HCT116 (cell line): ENCODE measurements around the gene TLE3. TPM values are rescaled to one million over a fixed set of nuclear protein-coding genes. Genes with fewer than 3 reads are reported as not detected.
A peak's percentile ranks its signal among the peaks of the same experiment; 100 is the strongest.

Experiments used
- ATAC-seq: fragments of 200-7000 bp; cut with Tn5 transposase; 2 replicates; pipeline ENCODE4 v1.9.1; 2020; ENCODE audit warnings: mild to moderate bottlenecking, moderate library complexity
- BruUV-seq: library from RNA; stranded (reverse); fragments of 400-500 nt; replicated peaks from 2 replicates; lab custom pipeline; 2021; lab: Mats Ljungman, UMichigan
- CTCF ChIA-PET: fragments of 300-600 bp; sonication (Branson Sonifier 250); formaldehyde crosslinking; loops from one replicate; lab custom pipeline; 2021; ENCODE audit warnings: antibody characterized with exemption; lab: Charles Lee
- POLR2A ChIA-PET: fragments of 300-600, 350-600 bp; sonication (Branson Sonifier 250); formaldehyde crosslinking; loops from one replicate; lab custom pipeline; 2021; ENCODE audit warnings: antibody characterized with exemption; lab: Charles Lee
- RAD21 ChIA-PET, 2 experiments: fragments of 300-600 bp; sonication (Branson Sonifier 250); formaldehyde crosslinking; loops; one replicate each; lab custom pipeline; 2023; ENCODE audit warnings: low total read pairs in 2 of 2; ENCODE audit not compliant: uncharacterized antibody in 2 of 2, unreplicated experiment in 2 of 2, low non-redundant PET in 1 of 2; lab: Charles Lee
- DNase-seq: peaks from one replicate; pipeline ENCODE4 v3.0.0-alpha.2; 2010; ENCODE audit warnings: low read depth, low spot score
- H2AFZ ChIP-seq: fragments of 200-600 bp; shearing (Covaris generic), sonication (generic); 2 replicates; pipeline ENCODE4 v1.6.1; 2017; ENCODE audit warnings: low read depth, mixed run types, mixed read lengths, antibody characterized with exemption, low read length; ENCODE audit not compliant: poor library complexity, severe bottlenecking
- H3K27ac ChIP-seq: 2 replicates; pipeline ENCODE4 v1.5.1; 2012; ENCODE audit warnings: low read depth, low read length
- H3K27me3 ChIP-seq: fragments of 200-600 bp; sonication (generic); 2 replicates; pipeline ENCODE4 v1.6.1; 2016; ENCODE audit warnings: mixed run types, low read length, mixed read lengths; ENCODE audit not compliant: insufficient read depth
- H3K36me3 ChIP-seq, 2 experiments: fragments of 200-500 bp in 1 of 2; fragments of 200-600 bp in 1 of 2; sonication (Bioruptor generic) in 1 of 2; sonication (generic) in 1 of 2; 2 replicates each; pipeline versions ENCODE4 v1.5.1 to v1.6.1; 2014 to 2016; ENCODE audit warnings: low read length in 2 of 2, inconsistent platforms in 1 of 2, mixed read lengths in 1 of 2, mixed run types in 1 of 2; ENCODE audit not compliant: insufficient read depth in 2 of 2, control insufficient read depth in 1 of 2
- H3K4me1 ChIP-seq, 2 experiments: fragments of 200-600 bp in 1 of 2; sonication (generic) in 1 of 2; 2 replicates each; pipeline versions ENCODE4 v1.5.1 to v1.6.1; 2012 to 2017; ENCODE audit warnings: low read length in 2 of 2, inconsistent platforms in 1 of 2, mild to moderate bottlenecking in 1 of 2, mixed read lengths in 1 of 2, mixed run types in 1 of 2, moderate library complexity in 1 of 2; ENCODE audit not compliant: insufficient read depth in 2 of 2, control insufficient read depth in 1 of 2
- H3K4me2 ChIP-seq: fragments of 200-600 bp; sonication (generic); 2 replicates; pipeline ENCODE4 v1.6.1; 2017; ENCODE audit warnings: mixed run types, low read length, mixed read lengths
- H3K4me3 ChIP-seq, 2 experiments: fragments of 200-600 bp in 1 of 2; sonication (generic) in 1 of 2; replicated peaks in 1 of 2; 2 replicates each; pipeline ENCODE4 v1.5.1; 2011 to 2016; ENCODE audit warnings: low read length in 2 of 2, control low read depth in 1 of 2, low read depth in 1 of 2, mild to moderate bottlenecking in 1 of 2, mixed read lengths in 1 of 2, mixed run types in 1 of 2
- H3K79me2 ChIP-seq: fragments of 200-600 bp; sonication (generic); 2 replicates; pipeline ENCODE4 v1.6.1; 2017; ENCODE audit warnings: mild to moderate bottlenecking, mixed run types, low read length, moderate library complexity, mixed read lengths; ENCODE audit not compliant: insufficient read depth
- H3K9ac ChIP-seq: fragments of 200-600 bp; sonication (generic); 2 replicates; pipeline ENCODE4 v1.6.1; 2016; ENCODE audit warnings: low read length, mixed read lengths
- H3K9me2 ChIP-seq: fragments of 200-600 bp; sonication (generic), shearing (Covaris generic); 2 replicates; pipeline ENCODE4 v1.6.1; 2017; ENCODE audit warnings: mixed run types, mild to moderate bottlenecking, moderate library complexity; ENCODE audit not compliant: insufficient read depth
- H3K9me3 ChIP-seq, 2 experiments: fragments of 200-500 bp in 1 of 2; fragments of 200-600 bp in 1 of 2; sonication (Bioruptor generic) in 1 of 2; sonication (generic) in 1 of 2; 2 replicates each; pipeline ENCODE4 v1.6.1; 2014 to 2017; ENCODE audit warnings: low read length in 2 of 2, mixed read lengths in 2 of 2, inconsistent platforms in 1 of 2, low read depth in 1 of 2, mild to moderate bottlenecking in 1 of 2, mixed run types in 1 of 2, moderate library complexity in 1 of 2; ENCODE audit not compliant: control insufficient read depth in 1 of 2, insufficient read depth in 1 of 2
- H4K20me1 ChIP-seq: fragments of 200-600 bp; sonication (generic), shearing (Covaris generic); 2 replicates; pipeline ENCODE4 v1.6.1; 2017; ENCODE audit warnings: mixed run types, mild to moderate bottlenecking, moderate library complexity; ENCODE audit not compliant: insufficient read depth
- ATF3 ChIP-seq: IDR thresholded peaks from 2 replicates; pipeline ENCODE4 v1.6.1; 2012
- CBX3 ChIP-seq: IDR thresholded peaks from 2 replicates; pipeline ENCODE4 v1.6.1; 2012; ENCODE audit warnings: low read depth
- CTCF ChIP-seq, 3 experiments: fragments of 200-600 bp in 1 of 3; sonication (generic) in 1 of 3; IDR thresholded peaks in 2 of 3; conservative IDR thresholded peaks in 1 of 3; 2 replicates each; pipeline ENCODE4 v1.5.1; 2012 to 2017; ENCODE audit warnings: low read depth in 2 of 3, low read length in 2 of 3, antibody characterized with exemption in 1 of 3, borderline replicate concordance in 1 of 3, control low read depth in 1 of 3, mild to moderate bottlenecking in 1 of 3, mixed read lengths in 1 of 3, mixed run types in 1 of 3, moderate library complexity in 1 of 3; ENCODE audit not compliant: insufficient read depth in 1 of 3
- EGR1 ChIP-seq: IDR thresholded peaks from 2 replicates; pipeline ENCODE4 v1.6.1; 2012; ENCODE audit warnings: low read depth
- ELF1 ChIP-seq: IDR thresholded peaks from 2 replicates; pipeline ENCODE4 v1.6.1; 2012; ENCODE audit warnings: low read depth, borderline replicate concordance
- EZH2 ChIP-seq: fragments of 200-600 bp; sonication (generic); IDR thresholded peaks from 2 replicates; pipeline ENCODE4 v1.6.1; 2017; ENCODE audit warnings: antibody characterized with exemption, mixed run types
- POLR2A ChIP-seq: IDR thresholded peaks from 2 replicates; pipeline ENCODE4 v1.7.0; 2011; ENCODE audit warnings: borderline replicate concordance; ENCODE audit not compliant: insufficient read depth, insufficient read length; ENCODE audit errors: extremely low read depth
- REST ChIP-seq: IDR thresholded peaks from 2 replicates; pipeline ENCODE4 v1.6.1; 2012; ENCODE audit warnings: low read depth
- YY1 ChIP-seq: IDR thresholded peaks from 2 replicates; pipeline ENCODE4 v1.6.1; 2011; ENCODE audit warnings: low read length, low read depth, moderate library complexity, mild to moderate bottlenecking; ENCODE audit not compliant: insufficient replicate concordance; ENCODE audit errors: extremely low read depth
- ZFX ChIP-seq: fragments of 450-650 bp; IDR thresholded peaks from 2 replicates; pipeline ENCODE4 v1.6.1; 2017
- ZNF274 ChIP-seq: fragments of 200-500 bp; sonication (Bioruptor generic); IDR thresholded peaks from 2 replicates; pipeline ENCODE4 v1.6.1; 2014; ENCODE audit warnings: mild to moderate bottlenecking, low read depth, low read length, inconsistent platforms
- intact Hi-C: fragments of 100-400 bp; cut with micrococcal nuclease; formaldehyde crosslinking; loops from 2 replicates; pipeline ENCODE4 v1.10.0; 2022
- total RNA-seq: library from RNA; stranded (reverse); gene quantifications from one replicate; pipeline ENCODE4 v1.2.1, GENCODE V29; 2021; ENCODE audit not compliant: unreplicated experiment

Gene TLE3
- total RNA-seq, 1 experiment from 2014 or later: 53.9 TPM

- H3K27me3 ChIP-seq: no peaks in the 10 kb centered on the region
- no peak overlapping the region for H3K27ac ChIP-seq
- BruUV-seq: no TSS peak
- peaks cover 0 to 10% of the 10 kb centered on the region in 2 experiments; a peak in 2 of 4 replicates for H3K9me3 ChIP-seq
- ChIA-PET POLR2A (no interaction called here), CTCF (no interaction called here), RAD21 (no interaction called here)
- intact Hi-C loops: no loop called here
- H3K79me2 ChIP-seq: no peaks in the 10 kb centered on the region
- no peak for TF ChIP-seq ATF3
- TF ChIP-seq CBX3: no peak
- no peak for TF ChIP-seq YY1
- TF ChIP-seq ZNF274: no peak
- no peak for TF ChIP-seq POLR2A
- TF ChIP-seq ZFX: no peak
- no peak for TF ChIP-seq CTCF (IDR thresholded peaks at IDR 0.05 in 2 of 3, conservative IDR thresholded peaks at IDR 0.05 in 1 of 3; ENCODE audit: borderline replicate concordance in 1 of 3, insufficient read depth in 1 of 3, low read depth in 2 of 3, low read length in 2 of 3)
- TF ChIP-seq EGR1: no peak
- no peak for TF ChIP-seq EZH2
- TF ChIP-seq REST: no peak
- TF ChIP-seq ELF1: no peak
- no peak overlapping the region for H3K4me2 ChIP-seq
- no peak overlapping the region for H3K9ac ChIP-seq
- H4K20me1 ChIP-seq: no peaks in the 10 kb centered on the region
- ATAC-seq (peak; percentile 52), DNase-seq (no peak)
- H3K4me3 ChIP-seq: no peak overlapping the region
- no peaks in the 10 kb centered on the region for H3K9me2 ChIP-seq
- H2AFZ ChIP-seq: no peak overlapping the region
- H3K36me3 ChIP-seq: no peaks in the 10 kb centered on the region
- H3K4me1 ChIP-seq: no peaks in the 10 kb centered on the region
Measured at GRCh38 chr15:70006259-70007147, 91.2 kb downstream of the TLE3 start.
